GM19351 (cell line): ENCODE results near the gene C14orf93.
A peak's percentile ranks its signal among the peaks of the same experiment; 100 is the strongest.

Experiments used
- ATAC-seq: cut with Tn5 transposase; IDR thresholded peaks from one replicate; pipeline ENCODE4 v1.9.1; 2021; ENCODE audit warnings: mild to moderate bottlenecking, moderate library complexity; ENCODE audit not compliant: unreplicated experiment

C14orf93 gene

GRCh38 chr14:23045419-23046357, 35.7 kb upstream of the C14orf93 start:
- no peak for ATAC-seq

- ATAC-seq = no peak
Measured at GRCh38 chr14:23044840-23045239, 34.9 kb upstream of the C14orf93 start.

DNA sequence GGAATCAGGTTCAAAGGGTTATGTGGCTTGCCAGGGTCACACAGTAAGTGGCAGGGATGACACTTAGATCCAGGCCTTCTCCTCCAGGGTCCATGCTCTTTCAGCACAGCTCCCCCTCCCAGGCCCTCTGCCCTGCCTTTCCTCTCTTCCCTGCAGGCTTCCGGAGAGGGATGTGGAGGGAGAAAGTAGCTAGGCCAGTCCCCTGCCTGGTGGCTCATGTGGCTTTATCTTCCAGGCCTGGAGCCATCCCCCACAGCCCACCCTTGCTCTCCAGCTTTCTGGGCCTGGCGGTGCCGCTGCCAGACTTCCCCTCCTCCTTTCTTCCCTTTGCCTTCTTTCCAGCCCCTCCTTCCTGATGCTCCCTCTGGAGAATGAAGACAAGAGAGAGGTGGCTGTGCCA, 33.8 kb upstream of the C14orf93 start:
- no peak for ATAC-seq

DNA sequence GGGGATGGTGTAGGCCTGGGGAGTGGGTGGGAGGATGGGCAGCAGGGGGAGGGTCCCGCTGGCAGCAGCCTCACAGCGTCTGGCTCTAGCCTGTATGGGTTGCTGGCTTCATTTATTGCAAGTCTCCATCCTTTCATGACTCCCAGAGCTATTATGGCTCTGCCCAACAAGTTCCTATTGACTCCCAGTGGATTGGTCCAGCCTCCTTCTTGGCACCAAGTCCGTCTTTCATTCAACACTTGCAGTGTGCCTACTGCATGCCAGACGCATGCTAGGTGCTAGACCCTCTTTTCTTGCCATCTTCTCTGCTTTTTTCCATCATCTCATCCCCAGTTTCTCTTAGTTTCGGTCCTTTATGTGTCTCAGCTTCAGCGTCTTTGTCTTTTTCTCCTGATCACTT, 33.2 kb upstream of the C14orf93 start:
- ATAC-seq = no peak

GRCh38 chr14:23042162-23042965, 32.4 kb upstream of the C14orf93 start, which contains the start of gene PSMB11:
Gene PSMB11, plus strand, starts transcription at chr14:23042212. Its CDS starts 14 bp downstream, at chr14:23042226.
- no peak for ATAC-seq

DNA sequence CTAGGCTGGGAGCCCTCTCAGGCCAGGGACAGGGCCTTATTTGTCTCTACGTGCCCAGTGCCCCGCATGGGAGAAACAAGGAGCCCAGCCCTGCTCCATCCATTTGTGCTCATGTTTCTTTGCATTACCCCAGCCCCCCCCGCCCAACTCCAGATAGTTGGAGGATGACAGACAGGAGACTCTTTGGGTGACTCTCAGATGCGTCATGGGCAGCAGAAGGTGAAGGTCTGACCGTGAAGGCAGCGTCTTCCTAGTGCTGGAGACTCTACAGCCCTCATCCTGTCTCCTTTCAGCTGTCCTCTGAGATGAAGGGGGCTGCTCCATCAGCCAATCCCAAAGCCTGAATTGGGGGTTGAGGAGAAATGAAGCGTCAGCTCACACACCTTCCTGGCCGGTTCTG, 31.8 kb upstream of the C14orf93 start:
- no peak for ATAC-seq

GRCh38 chr14:23040100-23040499, 30.2 kb upstream of the C14orf93 start:
- no peak for ATAC-seq

- ATAC-seq = no peak
Measured at GRCh38 chr14:23035303-23036144, 25.6 kb upstream of the C14orf93 start.

DNA sequence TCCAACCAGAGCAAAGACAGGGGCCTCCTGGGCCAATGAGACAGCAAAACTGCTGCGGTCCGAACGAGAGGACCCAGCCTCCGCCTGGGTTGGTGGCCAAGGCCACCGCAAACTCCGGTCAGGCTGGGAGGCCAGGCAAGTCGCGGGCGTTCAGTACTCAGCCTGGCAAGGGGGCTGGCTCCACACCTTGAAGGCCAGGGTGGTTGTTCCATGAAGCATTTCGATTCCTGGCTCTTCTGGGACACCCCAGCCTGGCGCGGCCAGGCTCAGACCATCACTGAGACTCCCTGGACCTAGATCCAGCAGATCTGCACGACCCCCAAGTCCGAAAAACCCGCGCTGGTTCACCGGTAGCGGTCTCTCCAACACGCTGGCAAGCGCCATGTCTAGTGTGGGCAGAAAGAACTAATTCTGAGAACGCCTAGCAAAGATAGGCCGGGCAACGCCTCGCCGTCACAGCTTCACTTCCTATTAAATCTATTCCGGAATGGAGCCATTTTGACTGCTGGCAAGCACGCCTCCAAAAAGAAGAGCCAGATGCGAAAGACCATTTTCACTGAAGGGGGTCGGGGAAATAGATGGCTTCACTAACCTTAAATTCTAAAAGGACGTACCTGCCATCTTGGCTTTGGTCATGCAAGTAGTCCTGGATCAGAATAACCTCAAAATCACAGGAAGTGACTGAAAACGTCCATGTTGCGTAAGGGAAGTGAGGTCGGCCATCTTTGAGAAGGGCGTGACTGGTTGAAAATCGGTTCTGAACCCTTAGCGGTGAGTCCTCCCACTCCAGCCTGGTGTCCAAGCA, 24.8 kb upstream of the C14orf93 start, which contains the start of gene PSMB5:
Gene PSMB5, minus strand, starts transcription at position 403 of the 805 bp plus-strand sequence. Its CDS starts 19 bp downstream, at position 384.
- ATAC-seq = peak; percentile 94

DNA sequence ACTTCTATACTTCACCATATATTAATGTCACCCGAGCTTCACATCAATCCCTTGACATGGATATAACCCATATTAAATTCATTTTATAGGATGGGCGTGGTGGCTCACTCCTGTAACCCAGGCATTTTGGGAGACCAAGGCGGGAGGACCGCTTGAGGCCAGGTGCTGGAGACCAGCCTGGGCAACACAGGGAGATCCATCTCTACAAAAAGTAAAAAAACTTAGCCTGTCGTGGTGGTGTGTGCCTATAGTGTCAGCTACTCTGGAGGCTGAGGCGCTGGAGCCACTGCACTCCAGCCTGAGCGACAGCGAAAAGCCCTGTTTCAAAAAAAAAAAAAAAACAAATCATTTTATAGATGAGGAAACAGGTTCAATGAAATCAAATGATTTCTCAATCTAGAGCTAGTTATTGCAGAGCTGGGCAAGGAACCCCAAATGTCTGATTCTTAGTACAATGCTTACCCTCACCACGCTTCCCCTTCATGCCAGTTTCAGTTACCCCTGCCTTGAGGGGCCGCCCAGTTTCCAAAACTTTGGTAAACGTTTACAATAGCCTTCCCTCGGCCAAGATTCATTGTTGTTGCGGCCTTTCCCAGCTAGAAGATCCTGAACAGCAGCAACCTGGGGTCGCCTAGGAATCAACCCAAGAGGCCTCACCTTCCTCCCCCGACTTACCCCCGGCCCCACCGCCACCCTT, 24.0 kb upstream of the C14orf93 start:
- no peak for ATAC-seq

- ATAC-seq = no peak
Measured at GRCh38 chr14:23033251-23033727, 23.3 kb upstream of the C14orf93 start.

DNA sequence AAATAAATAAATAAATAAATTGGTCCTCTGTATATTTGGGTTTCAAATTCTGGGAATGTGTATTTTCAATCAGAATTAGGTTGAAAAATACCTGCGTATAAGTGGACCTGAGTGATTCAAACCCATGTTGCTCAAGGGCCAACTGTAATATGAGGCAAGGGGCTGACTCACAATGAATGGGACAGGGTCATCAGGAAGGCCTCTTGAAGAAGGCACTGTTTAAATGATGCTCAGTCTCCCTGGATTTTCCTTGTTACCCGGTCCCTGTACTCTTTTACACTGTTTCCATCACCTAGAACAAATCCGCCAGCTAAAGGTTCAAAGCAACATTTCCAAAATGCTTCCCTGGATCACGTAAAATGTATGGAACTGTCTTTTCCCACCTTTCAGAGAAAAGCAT, 21.0 kb upstream of the C14orf93 start:
- ATAC-seq = no peak

- no peak for ATAC-seq
Measured at GRCh38 chr14:23028799-23029198, 18.9 kb upstream of the C14orf93 start.

DNA sequence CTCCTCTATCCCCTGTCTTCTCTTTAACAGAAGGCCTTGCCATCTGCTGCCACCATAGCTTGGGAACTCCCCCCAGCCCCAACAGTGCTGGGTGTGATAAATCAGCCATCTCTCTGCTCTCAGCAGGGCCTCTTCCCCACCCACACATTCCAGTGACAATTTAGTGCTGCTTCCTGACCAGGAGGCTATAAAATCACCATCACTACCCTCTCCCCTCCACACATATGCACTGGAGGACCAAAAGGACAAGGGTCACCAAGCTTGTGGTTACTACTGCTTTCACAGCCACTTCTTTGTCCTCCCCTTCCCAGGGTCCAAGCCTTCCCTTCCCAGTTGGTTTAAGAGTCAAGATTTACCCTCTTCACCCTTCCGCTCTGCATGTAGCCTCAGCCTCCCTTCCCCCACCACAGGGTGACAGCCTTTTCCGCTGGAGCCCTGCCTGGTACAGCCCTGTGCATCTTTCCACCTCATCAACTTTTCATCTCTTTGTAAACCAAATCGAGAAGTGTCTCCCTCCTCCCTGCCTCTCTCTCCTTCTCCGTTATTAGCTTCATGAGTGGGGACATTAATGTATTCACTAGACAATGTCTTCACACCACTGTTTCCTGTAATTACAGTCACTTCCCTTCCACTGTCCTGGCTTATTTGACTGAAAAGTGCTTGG, 15.3 kb upstream of the C14orf93 start:
- ATAC-seq = no peak

DNA sequence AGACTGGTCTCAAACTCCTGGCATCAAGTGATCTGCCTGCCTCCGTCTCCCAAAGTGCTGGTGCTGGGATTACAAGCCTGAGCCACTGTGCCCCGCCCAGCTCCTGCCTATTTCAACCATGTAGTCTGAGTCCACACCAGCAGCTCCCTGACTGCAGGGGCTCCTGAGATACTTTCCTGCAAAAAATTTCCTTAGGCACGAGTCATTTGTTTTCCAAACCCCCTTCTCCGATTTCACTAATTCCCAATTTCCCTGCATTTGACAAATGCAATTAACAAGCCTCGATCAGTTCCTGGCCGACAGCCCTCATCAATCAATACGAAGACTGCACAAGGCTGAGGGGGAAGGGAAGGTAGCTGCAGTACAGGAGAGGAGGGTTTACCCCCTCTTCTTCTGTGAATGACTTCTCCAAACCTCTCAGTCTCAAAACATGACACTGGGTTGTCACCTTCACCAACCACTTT, 14.7 kb upstream of the C14orf93 start:
- ATAC-seq = no peak

GRCh38 chr14:23023795-23024152, 13.8 kb upstream of the C14orf93 start:
- no peak for ATAC-seq

GRCh38 chr14:23023022-23023794, 13.3 kb upstream of the C14orf93 start:
- ATAC-seq = no peak
